Heart left ventricle (tissue), 13 donors: ENCODE results near the gene HDAC4.

ENCODE experiments used
- CTCF ChIP-seq, 12 donors: fragments of 200-600 bp; sonication (generic) in 4 of 12; IDR thresholded peaks; one replicate each; pipeline versions ENCODE4 v1.5.0 to v1.8.0; 2018 to 2022; ENCODE audit warnings: antibody characterized with exemption in 12 of 12, mild to moderate bottlenecking in 5 of 12
- POLR2A ChIP-seq, 2 donors: fragments of 450-650 bp; IDR thresholded peaks; one replicate each; pipeline ENCODE4 v1.6.1; 2017; ENCODE audit warnings: antibody characterized with exemption in 2 of 2, mild to moderate bottlenecking in 2 of 2, moderate library complexity in 2 of 2
- donor health status: ischemic (EF 13 %, LVEDD 7.1; RV severe dilation, severe dysfunction).
- donor health status: DM: no; HTN: yes; CAD: no.
- donor health status: DM: no; HTN: no; CAD: no.
- donor health status: ischemic (EF 25% LVEDD 6.9; RV normal size, moderate dysfunction).
- donor health status: ischemic (EF 25% LVEDD 5.7; RV mildly dilated, moderate dysfunction).
- donor health status: ischemic (EF 35%, LVEDD 5.7; RV mildly dilated, moderate dysfunction).
- donor health status: nonischemic (EF 11% LVEDD 7.7; RV severe dilation, severe dysfunction).
- donor health status: DM: yes; HTN: yes; CAD: no.
- donor health status: PGD.
- donor health status: ischemic (EF 29% LVEDD 5.4; RV normal size, mild dysfunction).
- donor health status: nonischemic (EF 23%, LVEDD 6.1; RV moderate dilation, normal function).

GRCh38 chr2:239305222-239305575 lies 95.6 kb downstream of the HDAC4 start:
- TF ChIP-seq CTCF (IDR thresholded peaks at IDR 0.05) (no peak), POLR2A (IDR thresholded peaks at IDR 0.05) (no peak)
